Heart left ventricle (tissue), 13 donors: Measurements from ENCODE around the gene ITIH5.

Source experiments
- POLR2A ChIP-seq, 2 donors: fragments of 450-650 bp; IDR thresholded peaks; one replicate each; pipeline ENCODE4 v1.6.1; 2017; ENCODE audit warnings: antibody characterized with exemption in 2 of 2, mild to moderate bottlenecking in 2 of 2, moderate library complexity in 2 of 2
- TF ChIP-seq, protein P1 (sequence below), 12 donors: fragments of 200-600 bp; sonication (generic) in 4 of 12; IDR thresholded peaks; one replicate each; pipeline versions ENCODE4 v1.5.0 to v1.8.0; 2018 to 2022; ENCODE audit warnings: antibody characterized with exemption in 12 of 12, mild to moderate bottlenecking in 5 of 12
- donor health status: ischemic (EF 13 %, LVEDD 7.1; RV severe dilation, severe dysfunction).
- donor health status: DM: no; HTN: yes; CAD: no.
- donor health status: DM: no; HTN: no; CAD: no.
- donor health status: ischemic (EF 25% LVEDD 6.9; RV normal size, moderate dysfunction).
- donor health status: ischemic (EF 25% LVEDD 5.7; RV mildly dilated, moderate dysfunction).
- donor health status: ischemic (EF 35%, LVEDD 5.7; RV mildly dilated, moderate dysfunction).
- donor health status: nonischemic (EF 11% LVEDD 7.7; RV severe dilation, severe dysfunction).
- donor health status: DM: yes; HTN: yes; CAD: no.
- donor health status: PGD.
- donor health status: ischemic (EF 29% LVEDD 5.4; RV normal size, mild dysfunction).
- donor health status: nonischemic (EF 23%, LVEDD 6.1; RV moderate dilation, normal function).

DNA sequence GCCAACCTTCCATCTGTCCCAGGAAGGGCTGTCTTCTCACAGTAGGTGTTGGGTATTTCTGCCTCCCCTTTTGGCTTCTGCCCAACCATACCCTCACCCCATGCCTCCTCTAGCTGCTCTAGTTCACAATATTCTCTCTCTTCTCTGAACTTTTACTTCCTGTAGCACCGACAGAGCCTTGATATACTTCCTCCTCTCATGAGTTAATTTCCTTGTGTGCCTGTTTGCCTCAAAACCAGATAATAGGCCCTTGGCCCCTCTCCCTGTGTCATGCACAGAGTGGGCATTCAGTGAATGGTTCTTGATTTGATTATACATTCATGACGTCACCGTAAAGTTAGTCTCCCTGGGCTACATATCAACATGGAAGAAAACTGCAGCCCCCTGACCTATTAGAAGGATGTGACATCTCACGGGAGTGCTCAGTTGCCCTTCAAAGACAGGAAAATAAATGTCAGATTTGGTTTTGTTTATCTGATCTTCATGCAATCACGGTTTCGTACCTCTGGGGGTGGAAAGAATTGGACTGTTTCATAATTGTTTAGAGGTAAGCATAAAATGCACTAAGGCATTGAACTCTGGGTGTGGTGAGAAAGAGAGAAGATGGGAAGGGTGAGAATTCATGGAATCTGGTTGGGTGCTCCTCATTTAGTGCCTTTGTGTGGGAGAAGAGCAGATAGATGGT lies 127.7 kb downstream of the ITIH5 start:
- TF ChIP-seq, protein P1, sequence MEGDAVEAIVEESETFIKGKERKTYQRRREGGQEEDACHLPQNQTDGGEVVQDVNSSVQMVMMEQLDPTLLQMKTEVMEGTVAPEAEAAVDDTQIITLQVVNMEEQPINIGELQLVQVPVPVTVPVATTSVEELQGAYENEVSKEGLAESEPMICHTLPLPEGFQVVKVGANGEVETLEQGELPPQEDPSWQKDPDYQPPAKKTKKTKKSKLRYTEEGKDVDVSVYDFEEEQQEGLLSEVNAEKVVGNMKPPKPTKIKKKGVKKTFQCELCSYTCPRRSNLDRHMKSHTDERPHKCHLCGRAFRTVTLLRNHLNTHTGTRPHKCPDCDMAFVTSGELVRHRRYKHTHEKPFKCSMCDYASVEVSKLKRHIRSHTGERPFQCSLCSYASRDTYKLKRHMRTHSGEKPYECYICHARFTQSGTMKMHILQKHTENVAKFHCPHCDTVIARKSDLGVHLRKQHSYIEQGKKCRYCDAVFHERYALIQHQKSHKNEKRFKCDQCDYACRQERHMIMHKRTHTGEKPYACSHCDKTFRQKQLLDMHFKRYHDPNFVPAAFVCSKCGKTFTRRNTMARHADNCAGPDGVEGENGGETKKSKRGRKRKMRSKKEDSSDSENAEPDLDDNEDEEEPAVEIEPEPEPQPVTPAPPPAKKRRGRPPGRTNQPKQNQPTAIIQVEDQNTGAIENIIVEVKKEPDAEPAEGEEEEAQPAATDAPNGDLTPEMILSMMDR (IDR thresholded peaks at IDR 0.05): no peak
- TF ChIP-seq POLR2A (IDR thresholded peaks at IDR 0.05): no peak
